ENCODE results near the gene BCL2.

BCL2 gene

GRCh38 chr18:63286926-63287325 is 32.6 kb downstream of the BCL2 start:
- DNase-seq (ENCODE audit: low read depth in 2 of 2): no peak

- DNase-seq (ENCODE audit: low read depth in 2 of 2): no peak
Observed at GRCh38 chr18:63284827-63285733, 34.5 kb downstream of the BCL2 start.

- no peak for DNase-seq (ENCODE audit: low read depth in 2 of 2)
Observed at GRCh38 chr18:63284173-63284799, 35.3 kb downstream of the BCL2 start.

GRCh38 chr18:63283305-63284094 is 36.1 kb downstream of the BCL2 start:
- no peak for DNase-seq (ENCODE audit: low read depth in 2 of 2)

- no peak for DNase-seq (ENCODE audit: low read depth in 2 of 2)
Observed at GRCh38 chr18:63282793-63283192, 36.8 kb downstream of the BCL2 start.

GRCh38 chr18:63273222-63273927 is 46.2 kb downstream of the BCL2 start:
- DNase-seq (ENCODE audit: low read depth in 2 of 2): no peak

- DNase-seq (ENCODE audit: low read depth in 2 of 2): no peak
Observed at GRCh38 chr18:63272638-63273037, 46.9 kb downstream of the BCL2 start.

- no peak for DNase-seq (ENCODE audit: low read depth in 2 of 2)
Observed at GRCh38 chr18:63271881-63272299, 47.7 kb downstream of the BCL2 start.

GRCh38 chr18:63271148-63271547 is 48.4 kb downstream of the BCL2 start:
- no peak for DNase-seq (ENCODE audit: low read depth in 2 of 2)

GRCh38 chr18:63267975-63268721 is 51.4 kb downstream of the BCL2 start:
- no peak for DNase-seq (ENCODE audit: low read depth in 2 of 2)

GRCh38 chr18:63266888-63267790 is 52.4 kb downstream of the BCL2 start:
- DNase-seq (ENCODE audit: low read depth in 2 of 2): no peak

GRCh38 chr18:63265326-63265725 is 54.2 kb downstream of the BCL2 start:
- DNase-seq (ENCODE audit: low read depth in 2 of 2): no peak

GRCh38 chr18:63264871-63265270 is 54.7 kb downstream of the BCL2 start:
- no peak for DNase-seq (ENCODE audit: low read depth in 2 of 2)

GRCh38 chr18:63263444-63263843 is 56.1 kb downstream of the BCL2 start:
- DNase-seq (ENCODE audit: low read depth in 2 of 2): no peak

GRCh38 chr18:63262369-63263335 is 56.9 kb downstream of the BCL2 start:
- DNase-seq (ENCODE audit: low read depth in 2 of 2): no peak

GRCh38 chr18:63261029-63261428 is 58.5 kb downstream of the BCL2 start:
- no peak for DNase-seq (ENCODE audit: low read depth in 2 of 2)

- DNase-seq (ENCODE audit: low read depth in 2 of 2): no peak
Observed at GRCh38 chr18:63260380-63260754, 59.2 kb downstream of the BCL2 start.

- no peak for DNase-seq (ENCODE audit: low read depth in 2 of 2)
Observed at GRCh38 chr18:63259567-63260379, 59.8 kb downstream of the BCL2 start.
